ENCODE measurements around the gene TBL1XR1.
"Not testable (repeated sequence)": the region's sequence is repeated elsewhere in the genome, so short reads cannot be mapped to it uniquely, and the experiment has no call there.

Gene TBL1XR1

DNA sequence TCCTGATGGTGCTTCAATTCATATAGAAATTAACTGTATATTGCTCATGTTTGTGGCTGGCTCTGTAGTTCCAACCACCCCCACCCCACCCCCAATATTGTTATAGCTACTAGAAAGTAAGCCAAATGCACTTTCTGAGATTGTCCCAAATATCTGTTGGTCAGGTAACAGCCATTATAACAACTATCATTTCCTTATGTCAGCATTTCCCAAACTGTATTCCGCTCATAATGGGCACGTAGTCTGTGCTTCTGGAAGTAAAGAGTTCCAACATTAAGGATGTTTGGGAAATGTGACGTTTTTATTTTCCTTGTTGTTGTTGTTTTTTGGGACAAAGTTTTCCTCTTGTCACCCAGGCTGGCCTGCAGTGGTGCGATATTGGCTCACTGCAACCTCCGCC, 12.2 kb upstream of the TBL1XR1 start:
- H3K4me3 ChIP-seq (ENCODE audit: low read length): no peak overlapping the region
- no peaks in the 10 kb centered on the region for H3K9me3 ChIP-seq (ENCODE audit: control insufficient read depth, insufficient read depth, low read length)
- WGBS (ENCODE audit: insufficient coverage, insufficient read length): no CpG with 5 or more reads among the region's 5 CpGs
- no peak for DNase-seq (ENCODE audit: low read depth, low spot score)
- H3K27me3 ChIP-seq (ENCODE audit: control insufficient read depth, insufficient read depth, low read length): no peaks in the 10 kb centered on the region
- no peak overlapping the region for H3K27ac ChIP-seq (ENCODE audit: low read length)
- H3K4me1 ChIP-seq (ENCODE audit: control insufficient read depth, insufficient read depth, low read length): peaks cover 2% of the 10 kb centered on the region; the same call in 1 of the 2 replicates
- H3K36me3 ChIP-seq (ENCODE audit: control insufficient read depth, insufficient read depth, low read length): no peaks in the 10 kb centered on the region

GRCh38 chr3:177208781-177209180, 11.5 kb upstream of the TBL1XR1 start:
- Histone ChIP-seq H3K27me3 (ENCODE audit: control insufficient read depth, insufficient read depth, low read length) (no peaks in the 10 kb centered on the region), H3K9me3 (ENCODE audit: control insufficient read depth, insufficient read depth, low read length) (no peaks in the 10 kb centered on the region), H3K4me3 (ENCODE audit: low read length) (no peak overlapping the region), H3K27ac (ENCODE audit: low read length) (no peak overlapping the region), H3K4me1 (ENCODE audit: control insufficient read depth, insufficient read depth, low read length) (peaks cover 1% of the 10 kb centered on the region; the same call in 1 of the 2 replicates), H3K36me3 (ENCODE audit: control insufficient read depth, insufficient read depth, low read length) (no peaks in the 10 kb centered on the region)
- WGBS (ENCODE audit: insufficient coverage, insufficient read length): no CpG with 5 or more reads among the region's 3 CpGs
- DNase-seq (ENCODE audit: low read depth, low spot score): no peak

DNA sequence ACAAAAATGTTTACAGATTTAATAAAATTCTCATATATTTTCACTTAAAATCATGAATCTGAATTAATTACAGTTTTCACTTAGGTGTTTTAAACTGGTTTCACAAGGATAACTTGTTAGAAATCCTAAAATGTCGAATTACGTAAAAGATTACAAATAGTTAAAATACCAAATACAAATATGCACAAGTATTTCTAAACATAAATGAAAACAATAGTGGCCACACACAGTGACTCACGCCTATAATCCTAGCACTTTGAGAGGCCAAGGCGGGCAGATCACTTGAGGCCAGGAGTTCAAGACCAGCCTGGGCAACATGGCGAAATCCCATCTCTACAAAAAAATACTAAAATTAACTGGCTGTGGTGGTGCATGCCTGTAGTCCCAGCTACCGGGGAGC, 10.9 kb upstream of the TBL1XR1 start:
- no CpG with 5 or more reads among the region's 6 CpGs for WGBS (ENCODE audit: insufficient coverage, insufficient read length)
- no peaks in the 10 kb centered on the region for H3K4me1 ChIP-seq (ENCODE audit: control insufficient read depth, insufficient read depth, low read length)

DNA sequence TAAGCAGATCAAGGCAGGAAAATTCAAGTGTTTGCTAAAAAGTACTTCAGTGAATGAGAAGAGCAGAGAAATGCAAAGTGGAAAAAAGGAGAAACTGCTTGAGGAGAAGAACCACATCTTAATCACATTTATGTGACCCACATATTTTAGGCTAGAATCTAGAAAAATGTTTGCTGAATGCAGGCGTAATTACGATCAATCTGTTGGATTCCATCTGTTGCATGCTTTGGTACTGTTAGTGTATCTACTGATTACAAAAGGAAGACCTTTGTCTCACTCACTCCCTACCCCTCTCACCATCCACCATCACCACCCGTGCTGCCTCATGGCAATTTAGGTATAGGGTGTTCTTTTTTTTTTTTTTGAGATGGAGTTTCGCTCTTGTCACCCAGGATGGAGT, 9.7 kb upstream of the TBL1XR1 start:
- Histone ChIP-seq H3K36me3 (ENCODE audit: control insufficient read depth, insufficient read depth, low read length) (no peaks in the 10 kb centered on the region), H3K27ac (ENCODE audit: low read length) (no peak overlapping the region), H3K4me1 (ENCODE audit: control insufficient read depth, insufficient read depth, low read length) (no peaks in the 10 kb centered on the region), H3K27me3 (ENCODE audit: control insufficient read depth, insufficient read depth, low read length) (no peaks in the 10 kb centered on the region), H3K4me3 (ENCODE audit: low read length) (no peak overlapping the region), H3K9me3 (ENCODE audit: control insufficient read depth, insufficient read depth, low read length) (peaks cover 2% of the 10 kb centered on the region; the same call in 1 of the 2 replicates)
- WGBS (ENCODE audit: insufficient coverage, insufficient read length): no CpG with 5 or more reads among the region's 4 CpGs
- DNase-seq (ENCODE audit: low read depth, low spot score): no peak

More for the DNA sequence above, 10.9 kb upstream of the TBL1XR1 start:
- no peak overlapping the region for H3K4me3 ChIP-seq (ENCODE audit: low read length)
- no peak for DNase-seq (ENCODE audit: low read depth, low spot score)
- no peaks in the 10 kb centered on the region for H3K27me3 ChIP-seq (ENCODE audit: control insufficient read depth, insufficient read depth, low read length)
- H3K9me3 ChIP-seq (ENCODE audit: control insufficient read depth, insufficient read depth, low read length): peaks cover 2% of the 10 kb centered on the region; the same call in 1 of the 2 replicates
- no peaks in the 10 kb centered on the region for H3K36me3 ChIP-seq (ENCODE audit: control insufficient read depth, insufficient read depth, low read length)
- H3K27ac ChIP-seq (ENCODE audit: low read length): no peak overlapping the region

DNA sequence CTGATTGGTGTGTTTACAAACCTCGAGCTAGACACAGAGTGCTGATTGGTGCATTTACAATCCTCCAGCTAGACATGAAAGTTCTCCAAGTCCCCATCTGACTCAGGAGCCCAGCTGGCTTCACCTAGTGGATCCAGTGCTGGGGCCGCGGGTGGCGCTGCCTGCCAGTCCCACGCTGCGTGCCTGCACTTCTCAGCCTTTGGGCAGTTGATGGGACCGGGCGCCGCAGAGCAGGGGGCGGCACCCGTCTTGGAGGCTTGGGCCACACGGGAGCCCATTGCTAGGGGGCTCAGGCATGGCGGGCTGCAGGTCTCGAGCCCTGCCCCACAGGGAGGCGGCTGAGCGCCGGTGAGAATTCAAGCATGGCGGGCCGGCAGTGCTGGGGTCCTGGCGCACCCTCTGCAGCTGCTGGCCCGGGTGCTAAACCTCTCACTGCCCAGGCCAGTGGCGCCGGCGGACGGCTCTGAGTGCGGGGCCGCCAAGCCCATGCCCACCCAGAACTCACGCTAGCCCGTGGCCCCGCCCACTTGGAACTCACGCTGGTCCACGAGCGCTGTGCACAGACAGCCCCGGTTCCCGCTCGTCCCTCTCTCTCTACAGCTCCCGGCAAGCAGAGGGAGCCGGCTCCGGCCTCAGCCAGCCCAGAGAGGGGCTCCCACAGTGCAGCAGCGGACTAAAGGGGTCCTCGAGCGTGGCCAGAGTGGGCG, 6.6 kb upstream of the TBL1XR1 start:
- Histone ChIP-seq H3K9me3 (ENCODE audit: control insufficient read depth, insufficient read depth, low read length) (peaks cover 2% of the 10 kb centered on the region; the same call in 1 of the 2 replicates), H3K36me3 (ENCODE audit: control insufficient read depth, insufficient read depth, low read length) (no peaks in the 10 kb centered on the region), H3K4me1 (ENCODE audit: control insufficient read depth, insufficient read depth, low read length) (no peaks in the 10 kb centered on the region; the same call in 1 of the 2 replicates), H3K4me3 (ENCODE audit: low read length) (no peak overlapping the region), H3K27ac (ENCODE audit: low read length) (no peak overlapping the region), H3K27me3 (ENCODE audit: control insufficient read depth, insufficient read depth, low read length) (no peaks in the 10 kb centered on the region)
- WGBS (ENCODE audit: insufficient coverage, insufficient read length): no CpG with 5 or more reads among the region's 43 CpGs
- DNase-seq (ENCODE audit: low read depth, low spot score): no peak

- no CpG with 5 or more reads among the region's 4 CpGs for WGBS (ENCODE audit: insufficient coverage, insufficient read length)
- H3K4me3 ChIP-seq (ENCODE audit: low read length); DNase-seq (ENCODE audit: low read depth, low spot score); H3K4me1 ChIP-seq (ENCODE audit: control insufficient read depth, insufficient read depth, low read length); H3K9me3 ChIP-seq (ENCODE audit: control insufficient read depth, insufficient read depth, low read length); H3K27me3 ChIP-seq (ENCODE audit: control insufficient read depth, insufficient read depth, low read length); H3K27ac ChIP-seq (ENCODE audit: low read length); H3K36me3 ChIP-seq (ENCODE audit: control insufficient read depth, insufficient read depth, low read length): not testable (repeated sequence)
Measured at GRCh38 chr3:177203016-177203415, 5.7 kb upstream of the TBL1XR1 start.

GRCh38 chr3:177201700-177202397, 4.6 kb upstream of the TBL1XR1 start:
- no peak for DNase-seq (ENCODE audit: low read depth, low spot score)
- Histone ChIP-seq H3K4me3 (ENCODE audit: low read length) (no peak overlapping the region), H3K36me3 (ENCODE audit: control insufficient read depth, insufficient read depth, low read length) (no peaks in the 10 kb centered on the region), H3K4me1 (ENCODE audit: control insufficient read depth, insufficient read depth, low read length) (no peaks in the 10 kb centered on the region; the same call in 1 of the 2 replicates), H3K9me3 (ENCODE audit: control insufficient read depth, insufficient read depth, low read length) (peaks cover 2% of the 10 kb centered on the region; the same call in 1 of the 2 replicates), H3K27me3 (ENCODE audit: control insufficient read depth, insufficient read depth, low read length) (no peaks in the 10 kb centered on the region), H3K27ac (ENCODE audit: low read length) (no peak overlapping the region)
- no CpG with 5 or more reads among the region's 8 CpGs for WGBS (ENCODE audit: insufficient coverage, insufficient read length)

DNA sequence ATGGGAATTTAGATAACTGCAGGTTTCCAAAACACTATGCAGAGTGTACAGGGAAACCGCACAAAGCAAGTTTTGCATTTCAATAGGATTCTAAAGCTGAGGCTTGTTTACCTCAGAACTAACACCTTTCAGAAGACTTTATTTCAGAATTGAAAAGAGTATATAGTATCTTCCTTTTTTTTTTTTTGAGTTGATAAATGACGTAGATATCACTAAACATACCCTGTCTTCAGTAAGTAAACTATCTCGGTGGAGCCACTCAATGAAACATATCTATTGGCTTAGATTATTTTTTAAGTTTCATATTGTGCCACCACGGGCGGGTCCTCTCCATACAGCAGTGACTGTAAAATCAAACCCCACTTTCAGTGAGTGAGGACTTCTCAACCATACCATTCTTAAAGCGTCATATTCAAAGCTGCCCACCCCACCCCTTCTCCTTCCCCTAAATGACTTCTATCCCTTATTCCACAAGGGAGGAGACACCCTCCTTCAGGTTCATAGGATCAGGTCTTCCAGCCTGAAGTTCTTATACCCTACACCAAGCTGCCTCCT, 2.0 kb upstream of the TBL1XR1 start:
- no peaks in the 10 kb centered on the region for H3K36me3 ChIP-seq (ENCODE audit: control insufficient read depth, insufficient read depth, low read length)
- H3K9me3 ChIP-seq (ENCODE audit: control insufficient read depth, insufficient read depth, low read length): peaks cover 2% of the 10 kb centered on the region; the same call in 1 of the 2 replicates
- no CpG with 5 or more reads among the region's 6 CpGs for WGBS (ENCODE audit: insufficient coverage, insufficient read length)
- no peaks in the 10 kb centered on the region for H3K27me3 ChIP-seq (ENCODE audit: control insufficient read depth, insufficient read depth, low read length)
- H3K4me3 ChIP-seq (ENCODE audit: low read length): no peak overlapping the region
- DNase-seq (ENCODE audit: low read depth, low spot score): no peak
- no peaks in the 10 kb centered on the region; the same call in 1 of the 2 replicates for H3K4me1 ChIP-seq (ENCODE audit: control insufficient read depth, insufficient read depth, low read length)
- no peak overlapping the region for H3K27ac ChIP-seq (ENCODE audit: low read length)

- no peaks in the 10 kb centered on the region; the same call in 1 of the 2 replicates for H3K9me3 ChIP-seq (ENCODE audit: control insufficient read depth, insufficient read depth, low read length)
- WGBS (ENCODE audit: insufficient coverage, insufficient read length): no CpG with 5 or more reads among the region's 57 CpGs
- no peaks in the 10 kb centered on the region for H3K36me3 ChIP-seq (ENCODE audit: control insufficient read depth, insufficient read depth, low read length)
- no peak for DNase-seq (ENCODE audit: low read depth, low spot score)
- H3K4me3 ChIP-seq (ENCODE audit: low read length): peak overlapping the region; percentile 38; the same call in 1 of the 2 replicates
- peaks cover 1% of the 10 kb centered on the region; the same call in 1 of the 2 replicates for H3K4me1 ChIP-seq (ENCODE audit: control insufficient read depth, insufficient read depth, low read length)
- no peaks in the 10 kb centered on the region for H3K27me3 ChIP-seq (ENCODE audit: control insufficient read depth, insufficient read depth, low read length)
- no peak overlapping the region for H3K27ac ChIP-seq (ENCODE audit: low read length)
Measured at GRCh38 chr3:177197727-177198460, 612 bp upstream of the TBL1XR1 start.
